NCI-H2227 (cell line): ENCODE data around the gene LRRC2.

ENCODE experiments used
- DNase-seq: peaks from one replicate; lab custom pipeline; 2025; ENCODE audit not compliant: unreplicated experiment; lab: John Stamatoyannopoulos, UW

Gene LRRC2

GRCh38 chr3:46482632-46483350 is 83.3 kb downstream of the LRRC2 start:
- no peak for DNase-seq

- no peak for DNase-seq
Observed at GRCh38 chr3:46481636-46482035, 84.5 kb downstream of the LRRC2 start.

GRCh38 chr3:46480491-46481195 is 85.5 kb downstream of the LRRC2 start:
- no peak for DNase-seq

GRCh38 chr3:46479696-46480095 is 86.4 kb downstream of the LRRC2 start:
- DNase-seq: no peak

- no peak for DNase-seq
Observed at GRCh38 chr3:46479021-46479420, 87.1 kb downstream of the LRRC2 start.

DNA sequence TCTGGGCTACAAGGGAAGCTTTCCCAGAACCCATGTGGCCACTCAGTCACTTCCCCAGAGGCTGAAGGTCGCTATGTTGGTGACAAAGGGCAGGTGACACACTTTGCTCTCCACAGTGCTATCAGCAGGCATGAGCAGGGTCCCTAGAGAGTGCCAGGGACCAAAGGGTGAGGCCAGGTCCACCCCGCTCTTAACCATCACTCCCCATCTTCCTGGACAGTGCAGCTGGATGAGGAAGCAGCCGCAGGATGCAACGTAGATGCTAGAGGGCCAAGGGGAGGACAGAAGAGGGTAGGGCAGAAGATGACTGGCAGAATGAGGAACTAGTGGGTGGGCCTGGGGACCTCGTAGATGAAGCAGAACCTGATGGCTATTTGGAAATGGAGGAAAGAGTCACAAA is 87.8 kb downstream of the LRRC2 start:
- no peak for DNase-seq

DNA sequence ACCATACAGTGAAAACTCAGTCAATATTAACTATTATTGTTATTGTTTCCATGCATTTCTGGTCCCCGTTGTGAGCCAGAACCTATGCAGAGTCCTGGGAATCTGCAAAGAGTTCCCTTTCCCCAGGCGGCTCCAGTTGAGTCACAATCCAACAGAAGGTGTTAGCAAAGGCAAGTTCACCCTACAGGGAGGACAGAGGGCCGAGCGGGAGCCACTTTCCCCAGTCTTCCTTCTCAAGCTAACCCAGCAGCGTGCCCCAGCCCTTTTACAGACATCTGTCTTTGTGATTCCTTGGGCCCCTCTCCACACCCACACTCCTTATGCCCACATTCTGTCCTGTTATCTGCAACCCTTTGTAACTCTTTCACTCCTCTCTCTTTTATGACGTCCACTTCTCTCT is 88.3 kb downstream of the LRRC2 start:
- no peak for DNase-seq

DNA sequence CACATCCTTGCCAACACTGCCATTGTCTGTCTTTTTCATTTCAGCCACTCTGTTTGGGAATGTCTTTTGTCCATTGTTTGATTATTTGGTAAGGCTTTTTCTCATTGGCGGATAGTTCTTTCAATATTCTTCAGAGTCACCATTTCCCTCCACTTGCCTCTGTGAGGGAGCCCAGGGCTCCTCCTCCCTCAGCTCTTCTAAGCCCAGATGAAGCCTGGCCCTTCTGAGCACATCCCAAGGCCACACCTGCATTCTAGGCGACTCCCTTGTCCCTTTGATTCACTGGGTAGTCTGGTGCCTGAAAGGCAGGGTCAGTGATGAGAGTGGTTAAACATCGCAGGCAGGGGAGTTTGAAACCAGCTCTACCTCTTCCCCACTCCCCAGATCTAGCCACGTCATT is 89.0 kb downstream of the LRRC2 start:
- DNase-seq: no peak

GRCh38 chr3:46472736-46473135 is 93.4 kb downstream of the LRRC2 start:
- no peak for DNase-seq

DNA sequence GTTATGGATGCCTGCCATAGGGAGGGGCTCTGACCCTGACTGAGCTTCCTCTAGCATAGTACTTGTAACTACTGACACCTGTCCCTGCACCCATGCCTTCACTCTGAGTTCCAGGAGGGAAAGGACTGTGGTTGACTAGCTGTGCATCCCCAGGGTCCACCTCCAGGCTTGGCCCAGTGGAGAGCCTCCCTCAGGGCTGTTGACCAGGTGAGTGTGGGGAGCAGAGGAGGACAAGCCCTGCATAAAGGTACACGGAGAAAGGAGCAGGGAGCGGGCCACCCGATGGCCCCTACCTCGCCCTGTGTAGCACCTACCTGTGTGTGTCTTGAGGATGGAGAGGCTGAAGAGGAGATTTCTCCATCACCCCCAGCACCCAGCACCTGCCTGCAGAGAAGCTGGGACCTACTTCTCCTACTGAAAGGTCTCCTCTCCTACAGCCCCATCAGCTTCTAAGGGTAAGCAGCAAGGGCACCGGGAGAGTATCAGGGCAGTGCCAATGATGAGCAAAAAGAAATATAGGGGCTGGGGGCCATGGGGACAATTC is 94.7 kb downstream of the LRRC2 start:
- no peak for DNase-seq

GRCh38 chr3:46470831-46471230 is 95.3 kb downstream of the LRRC2 start:
- DNase-seq: no peak

- DNase-seq: no peak
Observed at GRCh38 chr3:46469680-46470357, 96.3 kb downstream of the LRRC2 start.

- DNase-seq: no peak
Observed at GRCh38 chr3:46468753-46469600, 97.1 kb downstream of the LRRC2 start.

GRCh38 chr3:46467562-46467961 is 98.5 kb downstream of the LRRC2 start:
- DNase-seq: no peak

DNA sequence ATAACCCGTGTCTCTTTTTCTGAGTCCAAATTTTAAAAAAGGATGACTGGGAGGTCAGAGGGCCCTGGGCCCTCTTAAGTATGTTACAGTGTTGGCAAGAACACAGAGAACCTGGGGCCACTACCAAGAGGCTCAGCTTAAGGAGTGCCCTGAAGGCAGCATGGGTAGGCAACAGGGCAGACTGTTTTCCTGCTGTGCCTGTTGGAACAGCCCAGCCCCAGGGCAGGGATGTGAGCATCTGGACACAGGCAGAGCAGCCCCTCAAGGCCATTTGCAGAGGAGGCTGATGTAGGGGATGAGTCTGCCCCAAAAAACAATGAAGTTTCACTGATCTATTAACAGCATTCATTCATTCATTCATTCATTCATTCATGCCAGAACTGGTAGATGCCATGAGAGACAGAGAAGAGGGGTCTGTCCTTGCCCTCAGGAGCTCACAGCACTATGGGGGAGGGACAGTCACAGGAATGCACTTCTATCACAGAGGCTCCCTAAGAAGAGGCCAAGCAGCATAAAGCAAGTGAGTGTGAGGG is 99.2 kb downstream of the LRRC2 start:
- DNase-seq: no peak

DNA sequence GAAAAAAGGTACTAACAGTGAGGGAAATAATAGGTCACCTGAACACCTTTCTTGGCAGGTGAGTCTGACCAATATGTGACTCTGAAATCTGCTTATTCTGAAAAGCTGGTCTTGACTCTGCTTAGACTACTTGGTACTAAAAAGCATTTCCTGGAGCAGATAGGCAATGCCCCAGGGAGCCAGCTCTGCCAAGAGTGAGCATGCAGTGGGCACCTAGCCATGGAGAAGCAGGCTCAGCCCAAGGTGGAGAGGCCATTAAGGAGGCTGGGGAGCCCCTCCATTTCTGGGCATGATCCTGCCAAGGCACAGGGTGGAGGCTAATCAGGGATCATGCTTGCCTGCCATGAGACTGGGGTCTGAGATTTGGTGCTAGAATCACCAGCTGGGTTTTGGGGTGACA is 99.8 kb downstream of the LRRC2 start:
- DNase-seq: no peak
